NT2/D1 (cell line): ENCODE measurements around the gene SLITRK1.

Source experiments
- DNase-seq: peaks from one replicate; pipeline ENCODE4 v3.0.0-alpha.2; 2011; ENCODE audit warnings: low read depth, low spot score
- H3K27me3 ChIP-seq: 2 replicates; pipeline ENCODE4 v1.6.0; 2011; ENCODE audit warnings: mild to moderate bottlenecking; ENCODE audit not compliant: insufficient read length, insufficient read depth
- H3K36me3 ChIP-seq: 2 replicates; pipeline ENCODE4 v1.6.1; 2011; ENCODE audit warnings: mild to moderate bottlenecking, low read length, mixed read lengths; ENCODE audit not compliant: insufficient read depth, insufficient read length
- H3K4me1 ChIP-seq: 2 replicates; pipeline ENCODE4 v1.5.1; 2011; ENCODE audit not compliant: insufficient read depth, insufficient read length
- H3K4me3 ChIP-seq: 2 replicates; pipeline ENCODE4 v1.5.1; 2011; ENCODE audit warnings: low read depth; ENCODE audit not compliant: insufficient read length
- H3K9ac ChIP-seq: 2 replicates; pipeline ENCODE4 v1.6.0; 2011; ENCODE audit warnings: low read depth; ENCODE audit not compliant: insufficient read length
- H3K9me3 ChIP-seq: 2 replicates; pipeline ENCODE4 v1.5.1; 2011; ENCODE audit warnings: mild to moderate bottlenecking, low read length; ENCODE audit not compliant: insufficient read depth
- SUZ12 ChIP-seq: IDR thresholded peaks from 2 replicates; pipeline ENCODE4 v1.6.1; 2011; ENCODE audit not compliant: insufficient read length, insufficient read depth; ENCODE audit errors: extremely low read depth
- YY1 ChIP-seq: IDR thresholded peaks from 2 replicates; pipeline ENCODE4 v1.6.1; 2011; ENCODE audit not compliant: insufficient read length, insufficient read depth
- ZNF274 ChIP-seq: IDR thresholded peaks from 2 replicates; pipeline ENCODE4 v1.6.1; 2011; ENCODE audit warnings: mild to moderate bottlenecking, low read depth, low read length

SLITRK1 gene

GRCh38 chr13:83881917-83882605 lies at the start of gene SLITRK1:
Gene SLITRK1 (minus strand): TSS chr13:83882474. CDS start chr13:83881507, 967 bp downstream.
- no peaks in the 10 kb centered on the region for H3K36me3 ChIP-seq
- no peaks in the 10 kb centered on the region for H3K4me1 ChIP-seq
- H3K9me3 ChIP-seq, result no peaks in the 10 kb centered on the region
- peaks cover 11% of the 10 kb centered on the region for H3K27me3 ChIP-seq
- peak within 1 kb of the TSS; percentile 53 for H3K4me3 ChIP-seq
- TF ChIP-seq YY1 (no peak), SUZ12 (no peak), ZNF274 (no peak)
- H3K9ac ChIP-seq, result no peak within 1 kb of the TSS
- peak; percentile 84 for DNase-seq

- Histone ChIP-seq H3K36me3 (no peaks in the 10 kb centered on the region), H3K4me3 (no peak overlapping the region), H3K27me3 (no peaks in the 10 kb centered on the region), H3K4me1 (no peaks in the 10 kb centered on the region), H3K9me3 (no peaks in the 10 kb centered on the region), H3K9ac (no peak overlapping the region)
- DNase-seq, result no peak
- no peak for TF ChIP-seq ZNF274
- no peak for TF ChIP-seq SUZ12
- TF ChIP-seq YY1, result no peak
Observed at GRCh38 chr13:83929157-83929556, 46.9 kb upstream of the SLITRK1 start.

GRCh38 chr13:83919775-83920174 lies 37.5 kb upstream of the SLITRK1 start:
- TF ChIP-seq ZNF274, result no peak
- TF ChIP-seq YY1, result no peak
- no peak for TF ChIP-seq SUZ12
- H3K9me3 ChIP-seq, result no peaks in the 10 kb centered on the region
- no peak overlapping the region for H3K9ac ChIP-seq
- H3K27me3 ChIP-seq, result no peaks in the 10 kb centered on the region
- no peaks in the 10 kb centered on the region for H3K4me1 ChIP-seq
- DNase-seq, result no peak
- no peak overlapping the region for H3K4me3 ChIP-seq
- H3K36me3 ChIP-seq, result no peaks in the 10 kb centered on the region

- TF ChIP-seq ZNF274 (no peak), SUZ12 (no peak), YY1 (no peak)
- Histone ChIP-seq H3K36me3 (no peaks in the 10 kb centered on the region), H3K27me3 (no peaks in the 10 kb centered on the region), H3K4me3 (no peak overlapping the region), H3K9me3 (no peaks in the 10 kb centered on the region), H3K9ac (no peak overlapping the region), H3K4me1 (no peaks in the 10 kb centered on the region)
- no peak for DNase-seq
Observed at GRCh38 chr13:83914368-83914767, 32.1 kb upstream of the SLITRK1 start.

GRCh38 chr13:83907196-83907989 lies 25.1 kb upstream of the SLITRK1 start:
- no peak for DNase-seq
- Histone ChIP-seq H3K4me1 (no peaks in the 10 kb centered on the region), H3K4me3 (no peak overlapping the region), H3K27me3 (no peaks in the 10 kb centered on the region), H3K36me3 (no peaks in the 10 kb centered on the region), H3K9me3 (no peaks in the 10 kb centered on the region), H3K9ac (no peak overlapping the region)
- TF ChIP-seq SUZ12 (no peak), YY1 (no peak), ZNF274 (no peak)

- no peaks in the 10 kb centered on the region for H3K9me3 ChIP-seq
- TF ChIP-seq SUZ12 (no peak), ZNF274 (no peak), YY1 (no peak)
- no peak overlapping the region for H3K9ac ChIP-seq
- H3K27me3 ChIP-seq, result no peaks in the 10 kb centered on the region
- no peaks in the 10 kb centered on the region for H3K4me1 ChIP-seq
- no peak for DNase-seq
- no peak overlapping the region for H3K4me3 ChIP-seq
- H3K36me3 ChIP-seq, result no peaks in the 10 kb centered on the region
Observed at GRCh38 chr13:83906240-83906820, 24.1 kb upstream of the SLITRK1 start.

GRCh38 chr13:83905641-83906040 lies 23.4 kb upstream of the SLITRK1 start:
- H3K4me3 ChIP-seq, result no peak overlapping the region
- no peak for DNase-seq
- H3K9ac ChIP-seq, result no peak overlapping the region
- H3K36me3 ChIP-seq, result no peaks in the 10 kb centered on the region
- no peaks in the 10 kb centered on the region for H3K9me3 ChIP-seq
- H3K27me3 ChIP-seq, result no peaks in the 10 kb centered on the region
- TF ChIP-seq YY1, result no peak
- no peak for TF ChIP-seq ZNF274
- TF ChIP-seq SUZ12, result no peak
- no peaks in the 10 kb centered on the region for H3K4me1 ChIP-seq
